Coronary artery (tissue), 2 donors: ENCODE measurements around the gene COL4A1.
A peak's percentile ranks its signal among the peaks of the same experiment; 100 is the strongest.

ENCODE experiments used
- DNase-seq: peaks from one replicate; pipeline ENCODE4 v3.0.0-alpha.2; 2017; ENCODE audit warnings: low spot score
- H3K27ac ChIP-seq, 2 donors: fragments of 200-600 bp; sonication (generic); one replicate each; pipeline ENCODE4 v1.5.1; 2016 to 2019
- H3K4me3 ChIP-seq: fragments of 200-600 bp; sonication (generic); 2 replicates; pipeline ENCODE4 v1.5.1; 2016; ENCODE audit warnings: mild to moderate bottlenecking, moderate library complexity
- CTCF ChIP-seq: fragments of 200-600 bp; sonication (generic); IDR thresholded peaks from one replicate; pipeline ENCODE4 v1.5.1; 2019; ENCODE audit warnings: antibody characterized with exemption

Gene COL4A1

GRCh38 chr13:110347088-110347487, 40.1 kb upstream of the COL4A1 start:
- no peak overlapping the region for H3K4me3 ChIP-seq
- peak overlapping the region; percentile 89 to 96 for H3K27ac ChIP-seq
- peak; percentile 74 for DNase-seq
- no peak for TF ChIP-seq CTCF

- Histone ChIP-seq H3K27ac (peak overlapping the region; percentile 89 to 96), H3K4me3 (no peak overlapping the region)
- TF ChIP-seq CTCF = no peak
- peak; percentile 73 for DNase-seq
These were observed 39.7 kb upstream of the COL4A1 start for GRCh38 chr13:110346661-110347067.

GRCh38 chr13:110345701-110346100, 38.7 kb upstream of the COL4A1 start:
- DNase-seq = peak; percentile 49
- Histone ChIP-seq H3K4me3 (no peak overlapping the region), H3K27ac (peak overlapping the region; percentile 89 to 96)
- TF ChIP-seq CTCF = no peak

- no peak for TF ChIP-seq CTCF
- Histone ChIP-seq H3K4me3 (no peak overlapping the region), H3K27ac (peak overlapping the region; percentile 89 to 96)
- DNase-seq = peak; percentile 69
These were observed 38.3 kb upstream of the COL4A1 start for GRCh38 chr13:110345266-110345665.

GRCh38 chr13:110344320-110344719, 37.4 kb upstream of the COL4A1 start:
- Histone ChIP-seq H3K4me3 (no peak overlapping the region), H3K27ac (peak overlapping the region; percentile 89 to 96)
- no peak for TF ChIP-seq CTCF
- peak; percentile 26 for DNase-seq

- Histone ChIP-seq H3K4me3 (no peak overlapping the region), H3K27ac (peak overlapping the region; percentile 89 to 96)
- no peak for TF ChIP-seq CTCF
- DNase-seq = peak; percentile 71
These were observed 36.4 kb upstream of the COL4A1 start for GRCh38 chr13:110343241-110343865.

GRCh38 chr13:110342474-110342873, 35.5 kb upstream of the COL4A1 start:
- H3K27ac ChIP-seq = peak overlapping the region; percentile 89 to 96
- no peak overlapping the region for H3K4me3 ChIP-seq
- no peak for TF ChIP-seq CTCF
- peak; percentile 74 for DNase-seq
